Ascending aorta (tissue), 2 donors: Measurements from ENCODE around the gene ANKRD29. TPM values are rescaled to one million over a fixed set of nuclear protein-coding genes. Genes with fewer than 3 reads are reported as not detected.

Source experiments
- DNase-seq, 2 donors: peaks; one replicate each; pipeline ENCODE4 v3.0.0-alpha.2; 2019; ENCODE audit warnings: low spot score in 2 of 2
- H3K27ac ChIP-seq, 2 donors: fragments of 200-600 bp; sonication (generic); one replicate each; pipeline ENCODE4 v1.5.1; 2016 to 2017; ENCODE audit warnings: mild to moderate bottlenecking in 1 of 2
- H3K27me3 ChIP-seq: fragments of 200-600 bp; sonication (generic); one replicate; pipeline ENCODE4 v1.5.1; 2017
- H3K36me3 ChIP-seq, 2 donors: fragments of 200-600 bp; sonication (generic); one replicate each; pipeline ENCODE4 v1.5.1; 2016
- H3K4me1 ChIP-seq, 2 donors: fragments of 200-600 bp; sonication (generic); one replicate each; pipeline ENCODE4 v1.5.1; 2016 to 2017; ENCODE audit warnings: mild to moderate bottlenecking in 1 of 2
- H3K4me3 ChIP-seq, 2 donors: fragments of 200-600 bp; sonication (generic); one replicate each; pipeline ENCODE4 v1.5.1; 2016 to 2017; ENCODE audit warnings: mild to moderate bottlenecking in 1 of 2
- H3K9me3 ChIP-seq, 2 donors: fragments of 200-600 bp; sonication (generic); one replicate each; pipeline ENCODE4 v1.5.1; 2016
- CTCF ChIP-seq, 3 experiments: fragments of 200-600 bp in 2 of 3; fragments of 450-650 bp in 1 of 3; sonication (generic) in 2 of 3; IDR thresholded peaks; one replicate each; pipeline ENCODE4 v1.5.1; 2016 to 2019; ENCODE audit warnings: antibody characterized with exemption in 3 of 3, mild to moderate bottlenecking in 1 of 3, moderate library complexity in 1 of 3
- intact Hi-C: fragments of 100-400 bp; cut with DNase I; formaldehyde crosslinking; loops from one replicate; pipeline ENCODE4 v1.15.1; 2023
- total RNA-seq: library from RNA; depleted of rRNA; stranded (reverse); fragments of >200 nt; gene quantifications from one replicate; pipeline ENCODE4 v1.1.0, GENCODE V29; 2016

The ANKRD29 gene
- total RNA-seq, 1 donor from 2014 or later: 118 TPM

GRCh38 chr18:23609390-23610023, 53.2 kb downstream of the ANKRD29 start:
- no peaks in the 10 kb centered on the region for H3K27me3 ChIP-seq
- H3K4me3 ChIP-seq: no peak overlapping the region
- intact Hi-C loops: loop anchor here (5.0 kb wide), 1 partner anchor 468 kb away; no protein-coding TSS in a partner anchor
- H3K27ac ChIP-seq: no peak overlapping the region
- H3K4me1 ChIP-seq: no peaks in the 10 kb centered on the region
- no peak for TF ChIP-seq CTCF (IDR thresholded peaks at IDR 0.05)
- H3K36me3 ChIP-seq: no peaks in the 10 kb centered on the region
- no peak for DNase-seq
- no peaks in the 10 kb centered on the region for H3K9me3 ChIP-seq

- Histone ChIP-seq H3K4me1 (no peaks in the 10 kb centered on the region), H3K4me3 (no peak overlapping the region), H3K9me3 (no peaks in the 10 kb centered on the region), H3K27ac (no peak overlapping the region), H3K27me3 (no peaks in the 10 kb centered on the region), H3K36me3 (no peaks in the 10 kb centered on the region)
- DNase-seq: no peak
- intact Hi-C loops: no loop called here
- no peak for TF ChIP-seq CTCF (IDR thresholded peaks at IDR 0.05)
Observed at GRCh38 chr18:23608211-23608610, 54.5 kb downstream of the ANKRD29 start.

DNA sequence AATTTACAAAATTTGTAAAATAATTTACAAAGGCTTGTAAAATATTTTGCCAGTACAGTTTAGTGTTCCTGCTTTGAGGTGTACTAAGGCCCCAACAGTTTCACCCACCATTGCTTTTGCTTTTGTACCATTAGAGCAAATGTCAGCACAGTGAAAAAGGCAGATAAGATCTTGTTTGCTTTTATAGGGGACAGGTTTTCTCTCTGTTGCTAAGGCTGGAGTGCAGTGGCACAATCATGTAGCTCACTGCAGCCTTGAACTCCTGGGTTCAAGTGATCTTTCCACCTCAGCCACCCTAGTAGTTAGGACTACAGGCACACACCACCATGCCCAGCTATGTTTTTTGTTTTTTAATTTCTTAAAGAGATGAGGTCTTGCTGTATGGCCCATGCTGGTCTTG, 56.8 kb downstream of the ANKRD29 start:
- H3K27me3 ChIP-seq: no peaks in the 10 kb centered on the region
- no peak overlapping the region for H3K4me3 ChIP-seq
- DNase-seq: no peak
- intact Hi-C loops: no loop called here
- H3K9me3 ChIP-seq: no peaks in the 10 kb centered on the region
- H3K27ac ChIP-seq: no peak overlapping the region
- H3K36me3 ChIP-seq: no peaks in the 10 kb centered on the region
- TF ChIP-seq CTCF (IDR thresholded peaks at IDR 0.05): no peak
- no peaks in the 10 kb centered on the region for H3K4me1 ChIP-seq

DNA sequence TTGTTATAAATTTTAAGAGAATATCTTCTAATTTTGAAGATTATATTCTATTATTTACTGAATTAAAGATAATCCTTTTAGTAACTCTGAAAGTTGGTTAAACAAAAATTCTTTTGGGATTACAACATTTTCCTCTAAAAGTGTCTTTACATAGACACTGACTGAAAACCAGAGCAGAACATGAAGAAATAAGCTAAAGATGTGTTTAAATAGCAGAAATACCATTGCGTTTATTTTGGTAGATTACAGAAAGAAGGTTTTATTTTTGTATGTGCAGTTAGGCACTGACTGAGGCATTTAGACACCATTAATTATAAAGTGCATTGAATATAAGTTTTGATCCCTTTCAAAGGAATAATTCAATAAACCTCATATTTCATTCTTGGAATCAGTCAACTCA, 62.9 kb downstream of the ANKRD29 start:
- no peaks in the 10 kb centered on the region for H3K4me1 ChIP-seq
- no peak for TF ChIP-seq CTCF (IDR thresholded peaks at IDR 0.05)

GRCh38 chr18:23596183-23596582, 66.5 kb downstream of the ANKRD29 start:
- intact Hi-C loops: no loop called here
- DNase-seq: peak in 1 of 2 donors; percentile 59
- no peaks in the 10 kb centered on the region for H3K4me1 ChIP-seq

More for the DNA sequence above, 62.9 kb downstream of the ANKRD29 start:
- Histone ChIP-seq H3K27ac (no peak overlapping the region), H3K27me3 (no peaks in the 10 kb centered on the region), H3K36me3 (no peaks in the 10 kb centered on the region), H3K9me3 (no peaks in the 10 kb centered on the region), H3K4me3 (no peak overlapping the region)
- intact Hi-C loops: no loop called here
- DNase-seq: no peak

More at GRCh38 chr18:23596183-23596582, 66.5 kb downstream of the ANKRD29 start:
- no peaks in the 10 kb centered on the region for H3K27me3 ChIP-seq
- no peak overlapping the region for H3K4me3 ChIP-seq
- no peaks in the 10 kb centered on the region for H3K9me3 ChIP-seq
- no peak for TF ChIP-seq CTCF (IDR thresholded peaks at IDR 0.05)
- H3K36me3 ChIP-seq: no peaks in the 10 kb centered on the region
- no peak overlapping the region for H3K27ac ChIP-seq
